GM12873 (cell line): ENCODE data around the gene ANKRD44.
A peak's percentile ranks its signal among the peaks of the same experiment; 100 is the strongest.

ENCODE experiments used
- TF ChIP-seq, protein P1 (sequence below): IDR thresholded peaks from 2 replicates; pipeline ENCODE4 v1.5.1; 2012; ENCODE audit warnings: low read depth, mild to moderate bottlenecking, moderate library complexity, low read length, control low read depth; ENCODE audit not compliant: insufficient read depth; ENCODE audit errors: missing control alignments

ANKRD44 gene

GRCh38 chr2:197209742-197210408, 100.7 kb downstream of the ANKRD44 start:
- TF ChIP-seq, protein P1, sequence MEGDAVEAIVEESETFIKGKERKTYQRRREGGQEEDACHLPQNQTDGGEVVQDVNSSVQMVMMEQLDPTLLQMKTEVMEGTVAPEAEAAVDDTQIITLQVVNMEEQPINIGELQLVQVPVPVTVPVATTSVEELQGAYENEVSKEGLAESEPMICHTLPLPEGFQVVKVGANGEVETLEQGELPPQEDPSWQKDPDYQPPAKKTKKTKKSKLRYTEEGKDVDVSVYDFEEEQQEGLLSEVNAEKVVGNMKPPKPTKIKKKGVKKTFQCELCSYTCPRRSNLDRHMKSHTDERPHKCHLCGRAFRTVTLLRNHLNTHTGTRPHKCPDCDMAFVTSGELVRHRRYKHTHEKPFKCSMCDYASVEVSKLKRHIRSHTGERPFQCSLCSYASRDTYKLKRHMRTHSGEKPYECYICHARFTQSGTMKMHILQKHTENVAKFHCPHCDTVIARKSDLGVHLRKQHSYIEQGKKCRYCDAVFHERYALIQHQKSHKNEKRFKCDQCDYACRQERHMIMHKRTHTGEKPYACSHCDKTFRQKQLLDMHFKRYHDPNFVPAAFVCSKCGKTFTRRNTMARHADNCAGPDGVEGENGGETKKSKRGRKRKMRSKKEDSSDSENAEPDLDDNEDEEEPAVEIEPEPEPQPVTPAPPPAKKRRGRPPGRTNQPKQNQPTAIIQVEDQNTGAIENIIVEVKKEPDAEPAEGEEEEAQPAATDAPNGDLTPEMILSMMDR: no peak

- TF ChIP-seq, protein P1: no peak
Measured at GRCh38 chr2:197209246-197209645, 101.3 kb downstream of the ANKRD44 start.

DNA sequence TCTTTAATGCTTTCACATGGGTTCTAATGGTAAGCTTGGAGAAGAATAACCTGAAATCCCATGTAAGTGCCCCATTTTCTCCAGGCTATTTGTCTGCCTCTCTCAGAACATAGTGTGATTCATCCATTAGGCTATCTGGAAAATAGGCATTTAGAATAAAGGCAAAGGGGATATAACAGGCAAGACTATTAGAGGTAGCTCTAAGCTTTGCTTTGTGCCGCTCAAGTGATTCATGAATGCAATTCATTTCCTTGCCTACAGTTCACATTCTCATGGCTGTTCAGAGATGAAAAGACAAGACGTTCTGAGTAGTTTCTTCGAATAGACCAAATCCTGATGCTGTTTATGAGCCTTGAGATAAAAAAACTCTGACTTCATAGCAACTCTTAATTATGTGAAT, 101.7 kb downstream of the ANKRD44 start:
- TF ChIP-seq, protein P1: no peak

GRCh38 chr2:197208024-197208423, 102.6 kb downstream of the ANKRD44 start:
- TF ChIP-seq, protein P1: peak; percentile 4

DNA sequence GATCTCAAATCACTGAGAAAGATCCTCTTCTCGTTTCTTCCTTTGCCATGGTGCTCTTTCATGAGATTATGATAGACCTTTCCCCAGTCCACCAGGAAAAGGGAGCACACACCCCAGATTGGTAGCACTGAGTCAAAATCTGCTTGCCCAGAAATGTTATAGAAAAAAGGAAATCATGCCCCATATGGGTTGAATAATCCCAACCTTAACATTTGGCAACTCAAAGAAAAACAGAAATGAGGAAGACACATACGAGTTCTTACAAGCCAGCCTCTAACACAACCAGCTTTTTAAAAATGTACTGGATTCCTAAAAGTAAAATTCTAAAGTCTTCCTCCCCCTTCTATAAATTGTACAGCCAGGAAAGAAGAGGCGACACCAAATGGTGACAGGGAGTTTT, 103.0 kb downstream of the ANKRD44 start:
- TF ChIP-seq, protein P1: no peak

GRCh38 chr2:197207106-197207505, 103.5 kb downstream of the ANKRD44 start:
- TF ChIP-seq, protein P1: no peak

GRCh38 chr2:197205585-197206215, 104.9 kb downstream of the ANKRD44 start:
- TF ChIP-seq, protein P1: peak; percentile 20
